Activated T-helper 17 cell treated with anti-CD3 and anti-CD28 coated beads, Interleukin-2, amount 50 U/mL, for 72 hours (primary cell): Measurements from ENCODE around the gene SHMT2. TPM values are rescaled to one million over a fixed set of nuclear protein-coding genes. Genes with fewer than 3 reads are reported as not detected.

ENCODE experiments used
- total RNA-seq, 2 donors: library from RNA; stranded (reverse); gene quantifications; one replicate each; pipeline ENCODE4 v1.2.3, GENCODE V29; 2022

SHMT2 gene
- total RNA-seq, 2 donors from 2014 or later = 232 to 320 TPM

Other genes with a start within 250 kb of the SHMT2 start
- gene ZBTB39, start 223.2 kb upstream of the SHMT2 start, total RNA-seq = 1 to 10 TPM; 4.2 to 4.7 TPM
- 1 to 10 TPM in 1 of 2 donors, not detected in 1; 1.5 TPM for gene TAC3, start 213.2 kb upstream of the SHMT2 start, total RNA-seq
- 1 to 10 TPM; 2.1 to 5.1 TPM for gene MYO1A, start 179.6 kb upstream of the SHMT2 start, total RNA-seq
- 100 to 1,000 TPM in 1 of 2 donors, 10 to 100 TPM in 1; 62.3 to 117 TPM for gene NEMP1, start 150.9 kb upstream of the SHMT2 start, total RNA-seq
- 10 to 100 TPM; 20.6 to 61.4 TPM for gene NAB2, start 140.6 kb upstream of the SHMT2 start, total RNA-seq
- 100 to 1,000 TPM; 177 to 332 TPM for gene STAT6, start 118.3 kb upstream of the SHMT2 start, total RNA-seq
- gene LRP1, start 101.2 kb upstream of the SHMT2 start, total RNA-seq = 10 to 100 TPM in 1 of 2 donors, 1 to 10 TPM in 1; 2.4 to 20.2 TPM
- gene LRP1-AS, start 82.1 kb upstream of the SHMT2 start, total RNA-seq = not detected
- gene NXPH4, start 12.9 kb upstream of the SHMT2 start, total RNA-seq = 1 to 10 TPM in 1 of 2 donors, under 1 TPM in 1; 0.34 to 1.4 TPM
- 1 to 10 TPM; 3.2 to 4.5 TPM for gene STAC3, start 21.5 kb downstream of the SHMT2 start, total RNA-seq
- 10 to 100 TPM; 36.6 to 54.6 TPM for gene R3HDM2, start 201.3 kb downstream of the SHMT2 start, total RNA-seq
- gene INHBC, start 205.1 kb downstream of the SHMT2 start, total RNA-seq = not detected
- not detected for gene INHBE, start 225.6 kb downstream of the SHMT2 start, total RNA-seq
- gene GLI1, start 230.1 kb downstream of the SHMT2 start, total RNA-seq = 1 to 10 TPM in 1 of 2 donors, under 1 TPM in 1; 0.48 to 1.4 TPM